ENCODE data around the gene FRRS1. TPM values are rescaled to one million over a fixed set of nuclear protein-coding genes. Genes with fewer than 3 reads are reported as not detected.

FRRS1 gene
- polyA plus RNA-seq, 3 donors: 0.61 to 2.1 (median 2.1) TPM

- WGBS (ENCODE audit: insufficient coverage): 80% methylated on average over 1 of the region's 6 CpGs
- no peak overlapping the region for H3K4me3 ChIP-seq (replicated peaks in 1 of 3; ENCODE audit: low read depth in 2 of 3, low read length in 3 of 3)
- intact Hi-C loops (cut with micrococcal nuclease): no loop called here
- H3K27ac ChIP-seq (ENCODE audit: low read depth in 1 of 2, low read length in 2 of 2): no peak overlapping the region
- H4K20me1 ChIP-seq (ENCODE audit: insufficient read depth, low read length): no peaks in the 10 kb centered on the region
- H3K36me3 ChIP-seq (replicated peaks in 1 of 2; ENCODE audit: control insufficient read depth in 1 of 2, insufficient read depth in 2 of 2, low read length in 2 of 2): no peaks in the 10 kb centered on the region
- peaks cover 0 to 3% of the 10 kb centered on the region in 2 donors for H3K27me3 ChIP-seq (ENCODE audit: control insufficient read depth in 2 of 2, insufficient read depth in 2 of 2, low read length in 2 of 2)
- H3K4me1 ChIP-seq (ENCODE audit: control insufficient read depth in 1 of 2, insufficient read depth in 2 of 2, low read length in 2 of 2): no peaks in the 10 kb centered on the region
- H3K9me3 ChIP-seq (replicated peaks in 1 of 2; ENCODE audit: control insufficient read depth in 1 of 2, insufficient read depth in 1 of 2, low read length in 2 of 2): no peaks in the 10 kb centered on the region
- Mint-ChIP-seq H3K9me3 (peaks cover 0 to 4% (median 0%) of the 10 kb centered on the region in 7 donors), H3K4me3 (no peak overlapping the region), H3K36me3 (no peaks in the 10 kb centered on the region), H3K4me1 (no peaks in the 10 kb centered on the region), H3K27me3 (ENCODE audit: low read depth in 3 of 3) (peaks cover 0 to 2% (median 0%) of the 10 kb centered on the region in 3 donors), H3K27ac (no peak overlapping the region)
- DNase-seq: no peak
- H3K4me2 ChIP-seq (replicated peaks; ENCODE audit: extremely low read depth, low read length, poor library complexity, severe bottlenecking): no peak overlapping the region
- no peaks in the 10 kb centered on the region for H3K79me2 ChIP-seq (ENCODE audit: insufficient read depth, low read length)
- H3K9ac ChIP-seq (ENCODE audit: insufficient read depth, low read length, poor library complexity, severe bottlenecking): no peak overlapping the region
- TF ChIP-seq, protein P1, sequence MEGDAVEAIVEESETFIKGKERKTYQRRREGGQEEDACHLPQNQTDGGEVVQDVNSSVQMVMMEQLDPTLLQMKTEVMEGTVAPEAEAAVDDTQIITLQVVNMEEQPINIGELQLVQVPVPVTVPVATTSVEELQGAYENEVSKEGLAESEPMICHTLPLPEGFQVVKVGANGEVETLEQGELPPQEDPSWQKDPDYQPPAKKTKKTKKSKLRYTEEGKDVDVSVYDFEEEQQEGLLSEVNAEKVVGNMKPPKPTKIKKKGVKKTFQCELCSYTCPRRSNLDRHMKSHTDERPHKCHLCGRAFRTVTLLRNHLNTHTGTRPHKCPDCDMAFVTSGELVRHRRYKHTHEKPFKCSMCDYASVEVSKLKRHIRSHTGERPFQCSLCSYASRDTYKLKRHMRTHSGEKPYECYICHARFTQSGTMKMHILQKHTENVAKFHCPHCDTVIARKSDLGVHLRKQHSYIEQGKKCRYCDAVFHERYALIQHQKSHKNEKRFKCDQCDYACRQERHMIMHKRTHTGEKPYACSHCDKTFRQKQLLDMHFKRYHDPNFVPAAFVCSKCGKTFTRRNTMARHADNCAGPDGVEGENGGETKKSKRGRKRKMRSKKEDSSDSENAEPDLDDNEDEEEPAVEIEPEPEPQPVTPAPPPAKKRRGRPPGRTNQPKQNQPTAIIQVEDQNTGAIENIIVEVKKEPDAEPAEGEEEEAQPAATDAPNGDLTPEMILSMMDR (IDR thresholded peaks at IDR 0.05): no peak
- no peak overlapping the region for H2AFZ ChIP-seq (ENCODE audit: insufficient read depth, low read depth, low read length, poor library complexity, severe bottlenecking)
Observed at GRCh38 chr1:99674115-99675064, 92.0 kb downstream of the FRRS1 start.

- TF ChIP-seq, protein P1 (IDR thresholded peaks at IDR 0.05): no peak
- no peaks in the 10 kb centered on the region for H3K4me1 ChIP-seq (ENCODE audit: control insufficient read depth in 1 of 2, insufficient read depth in 2 of 2, low read length in 2 of 2)
- no peaks in the 10 kb centered on the region for H3K9me3 ChIP-seq (replicated peaks in 1 of 2; ENCODE audit: control insufficient read depth in 1 of 2, insufficient read depth in 1 of 2, low read length in 2 of 2)
- H3K9ac ChIP-seq (ENCODE audit: insufficient read depth, low read length, poor library complexity, severe bottlenecking): no peak overlapping the region
- Mint-ChIP-seq H3K27me3 (ENCODE audit: low read depth in 3 of 3) (peaks cover 0 to 2% (median 0%) of the 10 kb centered on the region in 3 donors), H3K4me1 (no peaks in the 10 kb centered on the region), H3K27ac (no peak overlapping the region), H3K9me3 (peaks cover 0 to 4% (median 0%) of the 10 kb centered on the region in 7 donors), H3K4me3 (no peak overlapping the region), H3K36me3 (no peaks in the 10 kb centered on the region)
- intact Hi-C loops (cut with micrococcal nuclease): no loop called here
- H3K4me3 ChIP-seq (replicated peaks in 1 of 3; ENCODE audit: low read depth in 2 of 3, low read length in 3 of 3): no peak overlapping the region
- H3K4me2 ChIP-seq (replicated peaks; ENCODE audit: extremely low read depth, low read length, poor library complexity, severe bottlenecking): no peak overlapping the region
- H3K27me3 ChIP-seq (ENCODE audit: control insufficient read depth in 2 of 2, insufficient read depth in 2 of 2, low read length in 2 of 2): peaks cover 0 to 3% of the 10 kb centered on the region in 2 donors
- H4K20me1 ChIP-seq (ENCODE audit: insufficient read depth, low read length): no peaks in the 10 kb centered on the region
- H3K79me2 ChIP-seq (ENCODE audit: insufficient read depth, low read length): no peaks in the 10 kb centered on the region
- DNase-seq: no peak
- no peak overlapping the region for H2AFZ ChIP-seq (ENCODE audit: insufficient read depth, low read depth, low read length, poor library complexity, severe bottlenecking)
- WGBS (ENCODE audit: insufficient coverage): 67% methylated on average over 1 of the region's 5 CpGs
- no peaks in the 10 kb centered on the region for H3K36me3 ChIP-seq (replicated peaks in 1 of 2; ENCODE audit: control insufficient read depth in 1 of 2, insufficient read depth in 2 of 2, low read length in 2 of 2)
- H3K27ac ChIP-seq (ENCODE audit: low read depth in 1 of 2, low read length in 2 of 2): no peak overlapping the region
Observed at GRCh38 chr1:99673315-99673714, 93.1 kb downstream of the FRRS1 start.
